ENCODE results near the gene NGFR.
A peak's percentile ranks its signal among the peaks of the same experiment; 100 is the strongest.

NGFR gene

GRCh38 chr17:49480836-49481615 is 14.1 kb upstream of the NGFR start:
- H3K9me3 Mint-ChIP-seq, result peaks cover 4% of the 10 kb centered on the region
- CTCF ChIA-PET, result interaction anchor here (1.2 kb wide), 1 partner anchor 15 kb away, joined by 3 read pairs; no protein-coding TSS in a partner anchor
- H3K4me1 Mint-ChIP-seq, result no peaks in the 10 kb centered on the region
- no peak for DNase-seq
- no peak overlapping the region for H3K27ac Mint-ChIP-seq
- H3K27me3 Mint-ChIP-seq, result peaks cover 100% of the 10 kb centered on the region
- no peaks in the 10 kb centered on the region for H3K36me3 Mint-ChIP-seq
- no peak overlapping the region for H3K4me3 Mint-ChIP-seq

- DNase-seq, result no peak
- H3K27me3 Mint-ChIP-seq, result peaks cover 100% of the 10 kb centered on the region
- peaks cover 4% of the 10 kb centered on the region for H3K4me1 Mint-ChIP-seq
- H3K4me3 Mint-ChIP-seq, result no peak overlapping the region
- H3K27ac Mint-ChIP-seq, result no peak overlapping the region
- CTCF ChIA-PET, result no interaction called here
- H3K9me3 Mint-ChIP-seq, result no peaks in the 10 kb centered on the region
- no peaks in the 10 kb centered on the region for H3K36me3 Mint-ChIP-seq
These were observed 12.8 kb upstream of the NGFR start for GRCh38 chr17:49482144-49482817.

- Mint-ChIP-seq H3K4me3 (no peak overlapping the region), H3K36me3 (no peaks in the 10 kb centered on the region), H3K4me1 (peaks cover 4% of the 10 kb centered on the region), H3K9me3 (no peaks in the 10 kb centered on the region), H3K27ac (no peak overlapping the region), H3K27me3 (peaks cover 100% of the 10 kb centered on the region)
- no peak for DNase-seq
- CTCF ChIA-PET, result interaction anchor here (1.8 kb wide), 1 partner anchor 13 kb away, joined by 4 read pairs; no protein-coding TSS in a partner anchor
These were observed 11.2 kb upstream of the NGFR start for GRCh38 chr17:49483599-49484509.

- Mint-ChIP-seq H3K4me1 (peaks cover 4% of the 10 kb centered on the region), H3K4me3 (no peak overlapping the region), H3K9me3 (no peaks in the 10 kb centered on the region), H3K27ac (no peak overlapping the region), H3K36me3 (no peaks in the 10 kb centered on the region), H3K27me3 (peaks cover 100% of the 10 kb centered on the region)
- CTCF ChIA-PET, result interaction anchor here (1.8 kb wide), 1 partner anchor 12 kb away, joined by 4 read pairs; no protein-coding TSS in a partner anchor
- DNase-seq, result no peak
These were observed 10.5 kb upstream of the NGFR start for GRCh38 chr17:49484588-49484987.

- DNase-seq, result no peak
- Mint-ChIP-seq H3K4me1 (peaks cover 4% of the 10 kb centered on the region), H3K9me3 (no peaks in the 10 kb centered on the region), H3K4me3 (no peak overlapping the region), H3K27ac (no peak overlapping the region), H3K27me3 (peaks cover 100% of the 10 kb centered on the region), H3K36me3 (no peaks in the 10 kb centered on the region)
- CTCF ChIA-PET, result interaction anchor here (1.8 kb wide), 1 partner anchor 10 kb away, joined by 4 read pairs; no protein-coding TSS in a partner anchor
These were observed 9.0 kb upstream of the NGFR start for GRCh38 chr17:49486012-49486641.

GRCh38 chr17:49487183-49487582 is 7.9 kb upstream of the NGFR start:
- Mint-ChIP-seq H3K4me1 (peaks cover 4% of the 10 kb centered on the region), H3K27me3 (peaks cover 97% of the 10 kb centered on the region), H3K36me3 (no peaks in the 10 kb centered on the region), H3K9me3 (no peaks in the 10 kb centered on the region), H3K27ac (no peak overlapping the region), H3K4me3 (no peak overlapping the region)
- CTCF ChIA-PET, result no interaction called here
- no peak for DNase-seq

GRCh38 chr17:49488612-49489011 is 6.5 kb upstream of the NGFR start:
- no peak overlapping the region for H3K4me3 Mint-ChIP-seq
- H3K36me3 Mint-ChIP-seq, result no peaks in the 10 kb centered on the region
- no peak overlapping the region for H3K27ac Mint-ChIP-seq
- H3K9me3 Mint-ChIP-seq, result no peaks in the 10 kb centered on the region
- H3K4me1 Mint-ChIP-seq, result peaks cover 4% of the 10 kb centered on the region
- no peak for DNase-seq
- peaks cover 92% of the 10 kb centered on the region for H3K27me3 Mint-ChIP-seq
- CTCF ChIA-PET, result interaction anchor here (1.1 kb wide), 1 partner anchor 8 kb away, joined by 3 read pairs; no protein-coding TSS in a partner anchor

- CTCF ChIA-PET, result no interaction called here
- no peaks in the 10 kb centered on the region for H3K36me3 Mint-ChIP-seq
- H3K9me3 Mint-ChIP-seq, result no peaks in the 10 kb centered on the region
- no peak for DNase-seq
- H3K27ac Mint-ChIP-seq, result no peak overlapping the region
- H3K27me3 Mint-ChIP-seq, result peaks cover 92% of the 10 kb centered on the region
- H3K4me3 Mint-ChIP-seq, result no peak overlapping the region
- peaks cover 5% of the 10 kb centered on the region for H3K4me1 Mint-ChIP-seq
These were observed 5.7 kb upstream of the NGFR start for GRCh38 chr17:49489348-49489747.

- peaks cover 92% of the 10 kb centered on the region for H3K27me3 Mint-ChIP-seq
- no peak overlapping the region for H3K4me3 Mint-ChIP-seq
- no peaks in the 10 kb centered on the region for H3K36me3 Mint-ChIP-seq
- CTCF ChIA-PET, result interaction anchor here (0.9 to 1.1 kb wide), 2 partner anchors 65 to 187 kb away, joined by 3 to 4 read pairs; no protein-coding TSS in a partner anchor
- H3K27ac Mint-ChIP-seq, result no peak overlapping the region
- no peak for DNase-seq
- H3K9me3 Mint-ChIP-seq, result no peaks in the 10 kb centered on the region
- H3K4me1 Mint-ChIP-seq, result peaks cover 11% of the 10 kb centered on the region
These were observed 4.8 kb upstream of the NGFR start for GRCh38 chr17:49490276-49490675.

- Mint-ChIP-seq H3K27me3 (peaks cover 92% of the 10 kb centered on the region), H3K9me3 (no peaks in the 10 kb centered on the region), H3K4me3 (no peak overlapping the region), H3K27ac (no peak overlapping the region), H3K4me1 (peaks cover 19% of the 10 kb centered on the region), H3K36me3 (no peaks in the 10 kb centered on the region)
- CTCF ChIA-PET, result interaction anchor here (0.9 to 1.1 kb wide), 3 partner anchors 64 to 186 kb away, joined by 3 to 4 read pairs (median 3); no protein-coding TSS in a partner anchor
- no peak for DNase-seq
These were observed 3.8 kb upstream of the NGFR start for GRCh38 chr17:49491192-49491769.

- H3K4me3 Mint-ChIP-seq, result peak overlapping the region; percentile 73
- no peaks in the 10 kb centered on the region for H3K36me3 Mint-ChIP-seq
- CTCF ChIA-PET, result no interaction called here
- no peak for DNase-seq
- H3K9me3 Mint-ChIP-seq, result no peaks in the 10 kb centered on the region
- H3K27ac Mint-ChIP-seq, result no peak overlapping the region
- H3K4me1 Mint-ChIP-seq, result peaks cover 31% of the 10 kb centered on the region
- H3K27me3 Mint-ChIP-seq, result peaks cover 88% of the 10 kb centered on the region
These were observed 601 bp upstream of the NGFR start for GRCh38 chr17:49494399-49494985.

- no peaks in the 10 kb centered on the region for H3K9me3 Mint-ChIP-seq
- no peak overlapping the region for H3K27ac Mint-ChIP-seq
- H3K4me3 Mint-ChIP-seq, result peak overlapping the region; percentile 60
- peaks cover 31% of the 10 kb centered on the region for H3K4me1 Mint-ChIP-seq
- DNase-seq, result peak; percentile 21
- H3K36me3 Mint-ChIP-seq, result no peaks in the 10 kb centered on the region
- CTCF ChIA-PET, result interaction anchor here (0.9 to 3.8 kb wide), 5 partner anchors 11 to 60 kb away, joined by 3 to 40 read pairs (median 4); no protein-coding TSS in a partner anchor
- H3K27me3 Mint-ChIP-seq, result peaks cover 88% of the 10 kb centered on the region
These were observed 719 bp downstream of the NGFR start for GRCh38 chr17:49495842-49496182.

Measured in activated naive CD4-positive, alpha-beta T cell treated with anti-CD3 and anti-CD28 coated beads, Interleukin-2, amount 10 ng/mL, durations not matched to agents 7 days and 5 days (primary cell).